GM12878 (cell line): ENCODE measurements around the gene PRDM4. TPM values are rescaled to one million over a fixed set of nuclear protein-coding genes. Genes with fewer than 3 reads are reported as not detected.

ENCODE experiments used
- FOS ChIP-seq: IDR thresholded peaks from 3 replicates; pipeline ENCODE4 v1.6.1; 2011; ENCODE audit warnings: borderline replicate concordance; ENCODE audit not compliant: insufficient read length; ENCODE audit errors: extremely low read depth
- IRF5 ChIP-seq: fragments of 450-650 bp; IDR thresholded peaks from 2 replicates; pipeline ENCODE4 v1.6.1; 2017; ENCODE audit warnings: borderline replicate concordance
- MTA2 ChIP-seq: fragments of 450-650 bp; IDR thresholded peaks from 2 replicates; pipeline ENCODE4 v1.6.1; 2016; ENCODE audit warnings: low read depth, mild to moderate bottlenecking, moderate library complexity
- POLR2AphosphoS5 ChIP-seq: IDR thresholded peaks from 2 replicates; pipeline ENCODE4 v1.6.1; 2011; ENCODE audit warnings: mild to moderate bottlenecking, low read length, inconsistent platforms
- RELA ChIP-seq: fragments of 450-650 bp; IDR thresholded peaks from 2 replicates; pipeline ENCODE4 v1.8.0; 2014; ENCODE audit warnings: borderline replicate concordance; ENCODE audit not compliant: partially characterized antibody
- SIX5 ChIP-seq: IDR thresholded peaks from 2 replicates; pipeline ENCODE4 v1.6.1; 2011; ENCODE audit warnings: mild to moderate bottlenecking, low read depth, low read length, moderate library complexity; ENCODE audit not compliant: severe bottlenecking
- SREBF2 ChIP-seq: IDR thresholded peaks from 2 replicates; pipeline ENCODE4 v1.6.1; 2012; ENCODE audit warnings: mild to moderate bottlenecking, low read length
- TAF1 ChIP-seq: IDR thresholded peaks from 2 replicates; pipeline ENCODE4 v1.6.1; 2011; ENCODE audit warnings: mild to moderate bottlenecking, low read depth, low read length, borderline replicate concordance
- USF2 ChIP-seq: IDR thresholded peaks from 2 replicates; pipeline ENCODE4 v1.6.1; 2011; ENCODE audit warnings: low read depth, low read length, improper control_type of control experiment, borderline replicate concordance
- YBX1 ChIP-seq: fragments of 450-650 bp; IDR thresholded peaks from 2 replicates; pipeline ENCODE4 v1.6.1; 2016; ENCODE audit warnings: antibody characterized with exemption
- ZBTB11 ChIP-seq: fragments of 450-650 bp; formaldehyde crosslinking; IDR thresholded peaks from 2 replicates; pipeline ENCODE4 v1.5.0; 2022; ENCODE audit warnings: mild to moderate bottlenecking, missing genetic modification characterization
- ZBTB40 ChIP-seq: fragments of 450-650 bp; IDR thresholded peaks from 2 replicates; pipeline ENCODE4 v1.6.1; 2016; ENCODE audit warnings: mild to moderate bottlenecking, moderate library complexity, borderline replicate concordance
- polyA plus RNA-seq, 11 experiments: library from polyadenylated mRNA; depleted of rRNA in 4 of 11; unstranded in 6 of 11; stranded (reverse) in 5 of 11; fragments of >200 nt; fragmentation: Nextera tagmentation in 4 of 11; fragmentation: Illumina TruSeq in 1 of 11; extraction: Ambion mirVana in 4 of 11; extraction: Trizol in 1 of 11; gene quantifications; 1 replicate in 1 of 11; 2 replicates in 10 of 11; pipeline versions ENCODE4 v1.2.1 to v1.2.3, GENCODE V29; 2011 to 2016; ENCODE audit warnings: inconsistent platforms in 2 of 11, missing spikeins in 2 of 11, low read depth in 1 of 11
- total RNA-seq, 4 experiments: library from RNA; depleted of rRNA in 3 of 4; stranded (reverse); fragments of >200 nt in 3 of 4; fragmentation: Illumina TruSeq in 1 of 4; extraction: Trizol in 1 of 4; gene quantifications; 2 replicates each; pipeline versions ENCODE4 v1.2.1 to v1.2.3, GENCODE V29; 2013 to 2021

The PRDM4 gene
- total and polyA plus RNA-seq, 10 of the 15 experiments (the other 5 are each of a cell fraction or from before 2014, with no cell fraction given), result 5.1 to 22.2 (median 15.0) TPM

GRCh38 chr12:107760809-107761501 lies at the start of gene PRDM4 (continued):
- TF ChIP-seq ZBTB11 (CRISPR knock-in tag) (no peak), IRF5 (no peak), USF2 (no peak), MTA2 (no peak), SREBF2 (no peak), POLR2AphosphoS5 (peak; percentile 85), ZBTB40 (peak; percentile 67; the same call in 1 of the 2 replicates), YBX1 (no peak), RELA (peak; percentile 88), SIX5 (peak; percentile 27), TAF1 (peak; percentile 38; the same call in 1 of the 2 replicates), FOS (no peak)
